ENCODE data around the gene IFNA6. TPM values are rescaled to one million over a fixed set of nuclear protein-coding genes. Genes with fewer than 3 reads are reported as not detected.

The IFNA6 gene
- total RNA-seq, result not detected in 2 replicates

GRCh38 chr9:21350787-21351186, at the start of gene IFNA6:
TSS of gene IFNA6 (minus strand) at chr9:21350887. CDS start at chr9:21350887, 0 bp downstream.

GRCh38 chr9:21385131-21385670, 34.5 kb upstream of the IFNA6 start, which contains the start of gene IFNA2:
TSS of gene IFNA2 (minus strand) at chr9:21385398. CDS start at chr9:21385329, 69 bp downstream.

GRCh38 chr9:21367957-21368356, 17.3 kb upstream of the IFNA6 start, which contains the start of gene IFNA13:
TSS of gene IFNA13 (minus strand) at chr9:21368057. CDS start at chr9:21368010, 47 bp downstream.

GRCh38 chr9:21334701-21335632, 15.7 kb downstream of the IFNA6 start, which contains the start of gene KLHL9:
TSS of gene KLHL9 (minus strand) at chr9:21335404. CDS start at chr9:21334859, 545 bp downstream.

GRCh38 chr9:21305213-21305612, 45.5 kb downstream of the IFNA6 start, which contains the start of gene IFNA5:
TSS of gene IFNA5 (minus strand) at chr9:21305313. CDS start at chr9:21305256, 57 bp downstream.

Other genes with a start within 250 kb of the IFNA6 start
- not detected in 2 replicates for gene IFNW1, start 209.1 kb downstream of the IFNA6 start, total RNA-seq
- not detected in 2 replicates for gene IFNA21, start 184.2 kb downstream of the IFNA6 start, total RNA-seq
- gene IFNA4, start 163.3 kb downstream of the IFNA6 start, total RNA-seq, result not detected in 2 replicates
- gene IFNA7, start 148.7 kb downstream of the IFNA6 start, total RNA-seq, result not detected in 2 replicates
- gene IFNA10, start 143.7 kb downstream of the IFNA6 start, total RNA-seq, result not detected in 2 replicates
- not detected in 2 replicates for gene IFNA16, start 133.6 kb downstream of the IFNA6 start, total RNA-seq
- not detected in 2 replicates for gene IFNA17, start 122.7 kb downstream of the IFNA6 start, total RNA-seq
- not detected in 2 replicates for gene IFNA14, start 110.9 kb downstream of the IFNA6 start, total RNA-seq
- gene IFNA5, start 45.6 kb downstream of the IFNA6 start, total RNA-seq, result not detected in 2 replicates
- gene KLHL9, start 15.5 kb downstream of the IFNA6 start, total RNA-seq, result 25.3 and 26.6 TPM in 2 replicates
- gene IFNA13, start 17.2 kb upstream of the IFNA6 start, total RNA-seq, result not detected in 2 replicates
- not detected in 2 replicates for gene IFNA2, start 34.5 kb upstream of the IFNA6 start, total RNA-seq
- not detected in 2 replicates for gene IFNA8, start 58.2 kb upstream of the IFNA6 start, total RNA-seq
- gene IFNA1, start 89.6 kb upstream of the IFNA6 start, total RNA-seq, result not detected in 2 replicates
- gene IFNE, start 131.4 kb upstream of the IFNA6 start, total RNA-seq, result not detected in 2 replicates